Panc1 (cell line): ENCODE measurements around the gene RRAS2.

Source experiments
- CTCF ChIP-seq: fragments of 450-650 bp; IDR thresholded peaks from 2 replicates; pipeline ENCODE4 v1.5.1; 2017; ENCODE audit warnings: mild to moderate bottlenecking
- REST ChIP-seq, 2 experiments: IDR thresholded peaks; 2 replicates each; pipeline ENCODE4 v1.6.1; 2011 to 2012; ENCODE audit warnings: low read depth in 2 of 2, control low read depth in 1 of 2, low read length in 1 of 2, mild to moderate bottlenecking in 1 of 2, moderate library complexity in 1 of 2; ENCODE audit not compliant: insufficient read depth in 1 of 2

- TF ChIP-seq CTCF (no peak), REST (IDR thresholded peaks at IDR 0.05; ENCODE audit: insufficient read depth in 1 of 2, low read depth in 2 of 2, low read length in 1 of 2) (no peak)
These were observed 99.7 kb downstream of the RRAS2 start for GRCh38 chr11:14259186-14259784.
